ENCODE data around the gene ELAPOR1.
"Not testable (repeated sequence)": the region's sequence is repeated elsewhere in the genome, so short reads cannot be mapped to it uniquely, and the experiment has no call there.

The ELAPOR1 gene

DNA sequence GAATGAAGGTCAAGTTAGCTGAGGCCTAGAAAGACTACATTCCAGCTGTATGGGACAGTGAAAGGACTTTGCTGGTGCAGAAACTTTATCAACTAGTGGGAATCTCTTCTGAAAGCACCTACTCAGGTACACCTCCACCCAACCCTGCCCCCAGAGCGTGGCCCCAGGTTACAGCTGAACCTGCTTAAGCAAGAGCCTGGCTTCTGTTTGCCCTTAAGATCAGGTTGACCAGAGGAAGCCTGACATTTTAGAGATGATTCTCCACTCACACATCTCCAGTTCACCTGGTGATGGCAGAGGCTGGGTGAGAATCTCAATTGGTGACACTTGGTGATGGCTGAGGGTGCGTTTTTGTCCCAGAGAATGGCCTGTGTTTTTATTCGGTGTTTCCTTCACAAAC lies 24.0 kb downstream of the ELAPOR1 start:
- DNase-seq (ENCODE audit: low spot score): no peak
- Histone ChIP-seq H3K27me3 (ENCODE audit: insufficient read depth, poor library complexity, severe bottlenecking) (no peaks in the 10 kb centered on the region), H3K4me1 (ENCODE audit: insufficient read depth, poor library complexity, severe bottlenecking) (no peaks in the 10 kb centered on the region), H3K4me3 (ENCODE audit: severe bottlenecking) (no peak overlapping the region), H3K9me3 (ENCODE audit: severe bottlenecking) (no peaks in the 10 kb centered on the region), H3K27ac (ENCODE audit: poor library complexity, severe bottlenecking) (no peak overlapping the region), H3K36me3 (ENCODE audit: low read depth) (no peaks in the 10 kb centered on the region)
- TF ChIP-seq, protein P1, sequence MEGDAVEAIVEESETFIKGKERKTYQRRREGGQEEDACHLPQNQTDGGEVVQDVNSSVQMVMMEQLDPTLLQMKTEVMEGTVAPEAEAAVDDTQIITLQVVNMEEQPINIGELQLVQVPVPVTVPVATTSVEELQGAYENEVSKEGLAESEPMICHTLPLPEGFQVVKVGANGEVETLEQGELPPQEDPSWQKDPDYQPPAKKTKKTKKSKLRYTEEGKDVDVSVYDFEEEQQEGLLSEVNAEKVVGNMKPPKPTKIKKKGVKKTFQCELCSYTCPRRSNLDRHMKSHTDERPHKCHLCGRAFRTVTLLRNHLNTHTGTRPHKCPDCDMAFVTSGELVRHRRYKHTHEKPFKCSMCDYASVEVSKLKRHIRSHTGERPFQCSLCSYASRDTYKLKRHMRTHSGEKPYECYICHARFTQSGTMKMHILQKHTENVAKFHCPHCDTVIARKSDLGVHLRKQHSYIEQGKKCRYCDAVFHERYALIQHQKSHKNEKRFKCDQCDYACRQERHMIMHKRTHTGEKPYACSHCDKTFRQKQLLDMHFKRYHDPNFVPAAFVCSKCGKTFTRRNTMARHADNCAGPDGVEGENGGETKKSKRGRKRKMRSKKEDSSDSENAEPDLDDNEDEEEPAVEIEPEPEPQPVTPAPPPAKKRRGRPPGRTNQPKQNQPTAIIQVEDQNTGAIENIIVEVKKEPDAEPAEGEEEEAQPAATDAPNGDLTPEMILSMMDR (IDR thresholded peaks at IDR 0.05; ENCODE audit: poor library complexity, severe bottlenecking): no peak
- ATAC-seq (ENCODE audit: low read depth): no peak

DNA sequence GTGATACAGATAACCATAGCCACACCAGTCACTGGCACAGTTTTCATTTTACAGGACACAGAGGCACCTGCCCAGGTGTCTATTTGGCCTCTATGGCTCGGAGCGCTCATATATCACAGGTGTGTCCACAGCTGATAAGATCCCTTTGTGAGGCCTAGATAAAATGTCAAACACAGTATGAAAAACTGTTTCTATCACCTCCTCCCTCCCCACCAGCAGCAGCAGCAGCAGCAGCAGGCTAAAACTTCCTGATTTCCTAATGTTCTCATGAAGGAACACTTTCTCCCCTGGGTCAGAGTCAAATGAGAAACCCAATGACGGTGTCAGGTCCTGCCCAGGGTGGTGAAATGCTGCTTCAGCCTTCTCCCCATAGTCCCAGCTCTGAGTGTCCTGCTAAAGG lies 24.4 kb downstream of the ELAPOR1 start:
- Histone ChIP-seq H3K9me3 (ENCODE audit: severe bottlenecking) (no peaks in the 10 kb centered on the region), H3K27me3 (ENCODE audit: insufficient read depth, poor library complexity, severe bottlenecking) (no peaks in the 10 kb centered on the region), H3K27ac (ENCODE audit: poor library complexity, severe bottlenecking) (no peak overlapping the region), H3K4me1 (ENCODE audit: insufficient read depth, poor library complexity, severe bottlenecking) (no peaks in the 10 kb centered on the region), H3K36me3 (ENCODE audit: low read depth) (no peaks in the 10 kb centered on the region), H3K4me3 (ENCODE audit: severe bottlenecking) (no peak overlapping the region)
- TF ChIP-seq, protein P1 (IDR thresholded peaks at IDR 0.05; ENCODE audit: poor library complexity, severe bottlenecking): no peak
- no peak for ATAC-seq (ENCODE audit: low read depth)
- no peak for DNase-seq (ENCODE audit: low spot score)

DNA sequence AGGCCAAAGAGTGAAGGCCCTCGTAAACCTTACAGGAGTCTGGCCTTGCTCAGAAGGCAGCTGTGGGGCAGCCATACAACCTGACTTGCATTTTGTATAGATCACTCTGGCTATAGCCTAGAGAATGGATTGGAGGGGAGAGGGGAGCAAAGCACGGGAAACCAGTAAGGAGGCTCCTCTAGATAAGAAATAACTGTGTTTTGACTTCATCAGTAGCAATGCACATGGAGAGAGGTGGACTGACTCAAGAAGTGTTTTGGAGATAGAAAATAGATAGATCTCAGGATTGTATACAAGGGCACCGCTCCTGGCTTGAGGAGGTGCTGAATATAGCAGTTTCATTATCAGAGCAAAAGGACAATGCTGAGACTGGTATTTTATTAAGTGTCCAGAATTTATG lies 26.5 kb downstream of the ELAPOR1 start:
- Histone ChIP-seq H3K27me3 (ENCODE audit: insufficient read depth, poor library complexity, severe bottlenecking) (no peaks in the 10 kb centered on the region), H3K36me3 (ENCODE audit: low read depth) (no peaks in the 10 kb centered on the region), H3K27ac (ENCODE audit: poor library complexity, severe bottlenecking) (no peak overlapping the region), H3K9me3 (ENCODE audit: severe bottlenecking) (no peaks in the 10 kb centered on the region), H3K4me1 (ENCODE audit: insufficient read depth, poor library complexity, severe bottlenecking) (no peaks in the 10 kb centered on the region), H3K4me3 (ENCODE audit: severe bottlenecking) (no peak overlapping the region)
- no peak for ATAC-seq (ENCODE audit: low read depth)
- TF ChIP-seq, protein P1 (IDR thresholded peaks at IDR 0.05; ENCODE audit: poor library complexity, severe bottlenecking): no peak
- no peak for DNase-seq (ENCODE audit: low spot score)

DNA sequence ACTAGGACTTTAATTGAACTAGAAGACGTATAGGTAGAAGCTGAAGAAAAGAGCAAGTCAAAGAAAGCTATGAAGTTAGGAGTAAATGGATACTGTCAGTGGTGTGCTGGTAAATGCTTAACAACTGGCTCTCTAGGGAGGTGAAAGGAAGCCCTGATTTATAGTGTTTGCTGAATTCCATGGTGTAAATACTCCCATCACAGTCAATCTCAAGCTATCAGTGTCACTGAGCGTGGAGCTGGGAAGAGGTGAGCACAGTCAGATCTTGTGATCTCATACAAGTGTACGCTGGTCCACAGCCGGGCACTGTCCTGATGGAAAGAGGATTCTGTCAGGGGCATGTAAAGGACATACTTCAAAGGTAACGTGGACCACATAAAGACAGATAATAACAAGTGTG lies 28.3 kb downstream of the ELAPOR1 start:
- no peak overlapping the region for H3K4me3 ChIP-seq (ENCODE audit: severe bottlenecking)
- DNase-seq (ENCODE audit: low spot score): no peak

DNA sequence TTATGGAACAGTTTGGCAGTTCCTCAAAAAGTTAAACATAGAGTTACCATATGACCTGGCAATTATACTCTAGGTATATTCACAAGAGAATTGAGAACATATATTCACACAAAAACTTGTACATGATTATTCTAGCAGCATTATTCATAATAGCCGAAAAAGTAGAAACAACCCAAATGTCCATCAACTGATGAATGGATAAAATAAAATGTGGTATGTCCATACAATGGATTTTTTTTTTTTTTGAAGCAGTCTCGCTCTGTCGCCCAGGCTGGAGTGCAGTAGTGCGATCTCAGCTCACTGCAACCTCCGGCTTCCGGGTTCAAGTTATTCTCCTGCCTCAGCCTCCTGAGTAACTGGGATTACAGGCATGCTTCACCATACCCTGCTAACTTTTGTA lies 28.8 kb downstream of the ELAPOR1 start:
- not testable (repeated sequence) for DNase-seq (ENCODE audit: low spot score); H3K4me1 ChIP-seq (ENCODE audit: insufficient read depth, poor library complexity, severe bottlenecking); H3K36me3 ChIP-seq (ENCODE audit: low read depth); ATAC-seq (ENCODE audit: low read depth); H3K9me3 ChIP-seq (ENCODE audit: severe bottlenecking); H3K4me3 ChIP-seq (ENCODE audit: severe bottlenecking); H3K27me3 ChIP-seq (ENCODE audit: insufficient read depth, poor library complexity, severe bottlenecking); H3K27ac ChIP-seq (ENCODE audit: poor library complexity, severe bottlenecking)

More for the DNA sequence above, 28.3 kb downstream of the ELAPOR1 start:
- Histone ChIP-seq H3K27ac (ENCODE audit: poor library complexity, severe bottlenecking) (no peak overlapping the region), H3K9me3 (ENCODE audit: severe bottlenecking) (no peaks in the 10 kb centered on the region), H3K4me1 (ENCODE audit: insufficient read depth, poor library complexity, severe bottlenecking) (no peaks in the 10 kb centered on the region), H3K36me3 (ENCODE audit: low read depth) (no peaks in the 10 kb centered on the region), H3K27me3 (ENCODE audit: insufficient read depth, poor library complexity, severe bottlenecking) (no peaks in the 10 kb centered on the region)
- TF ChIP-seq, protein P1 (IDR thresholded peaks at IDR 0.05; ENCODE audit: poor library complexity, severe bottlenecking): no peak
- no peak for ATAC-seq (ENCODE audit: low read depth)

All from RWPE2 (cell line).